Measurements from ENCODE around the gene ZNF555.
A peak's percentile ranks its signal among the peaks of the same experiment; 100 is the strongest.
"Not testable (repeated sequence)": the region's sequence is repeated elsewhere in the genome, so short reads cannot be mapped to it uniquely, and the experiment has no call there.

Gene ZNF555

DNA sequence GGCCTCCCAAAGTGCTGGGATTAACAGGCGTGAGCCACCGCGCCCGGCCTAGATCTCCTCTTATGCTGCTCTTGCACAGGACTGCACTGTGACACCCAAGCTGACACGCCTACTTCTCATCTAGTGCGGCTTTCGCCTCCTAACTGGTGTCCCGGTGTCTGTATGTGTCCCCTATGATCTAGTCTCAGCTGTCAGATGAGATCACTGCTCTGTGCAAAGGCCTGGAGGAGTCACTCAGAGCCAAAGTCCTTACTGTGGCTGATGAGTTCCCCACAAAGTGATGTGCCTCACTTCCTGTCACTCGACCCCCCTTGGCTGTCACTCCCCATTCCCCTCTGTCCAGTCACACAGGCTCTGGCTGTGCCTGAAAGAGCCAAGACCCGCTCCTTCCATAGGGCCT, 28.3 kb downstream of the ZNF555 start:
- DNase-seq (ENCODE audit: low read depth) = no peak

- DNase-seq (ENCODE audit: low read depth) = peak; percentile 9
Observed at GRCh38 chr19:2872175-2872574, 30.9 kb downstream of the ZNF555 start.

DNA sequence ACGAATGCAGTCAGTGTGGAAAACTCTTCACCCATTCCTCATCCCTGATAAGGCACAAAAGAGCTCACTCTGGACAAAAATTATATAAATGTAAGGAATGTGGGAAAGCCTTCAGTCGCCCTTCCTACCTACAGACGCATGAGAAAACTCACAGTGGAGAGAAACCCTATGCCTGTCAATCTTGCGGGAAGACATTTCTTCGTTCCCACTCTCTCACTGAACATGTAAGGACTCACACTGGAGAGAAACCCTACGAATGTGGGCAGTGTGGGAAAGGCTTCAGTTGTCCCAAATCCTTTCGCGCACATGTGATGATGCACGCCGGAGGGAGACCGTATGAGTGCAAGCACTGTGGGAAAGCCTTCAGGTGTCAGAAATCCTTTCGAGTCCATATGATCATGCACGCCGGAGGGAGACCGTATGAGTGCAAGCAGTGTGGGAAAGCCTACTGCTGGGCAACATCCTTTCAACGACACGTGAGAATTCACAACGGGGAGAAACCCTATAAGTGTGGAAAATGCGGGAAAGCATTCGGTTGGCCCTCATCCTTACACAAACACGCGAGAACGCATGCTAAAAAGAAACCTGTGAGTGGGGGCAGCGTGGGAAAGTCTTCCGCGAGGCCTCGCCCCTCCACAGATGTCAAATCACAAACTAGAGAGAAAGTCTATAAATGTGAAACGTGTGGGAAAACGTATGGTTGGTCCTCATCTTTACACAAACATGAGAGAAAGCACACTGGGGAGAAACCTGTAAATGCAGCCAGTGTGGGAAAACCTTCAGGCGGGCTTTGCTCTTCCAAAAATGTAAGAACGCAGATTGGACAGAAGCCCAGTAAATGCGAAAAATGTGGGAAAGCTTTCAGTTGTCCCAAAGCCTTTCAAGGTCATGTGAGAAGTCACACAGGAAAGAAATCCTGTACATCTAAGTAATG, 36.4 kb downstream of the ZNF555 start:
- no peak for DNase-seq (ENCODE audit: low read depth)

GRCh38 chr19:2883686-2884439, 42.6 kb downstream of the ZNF555 start:
- no peak for DNase-seq (ENCODE audit: low read depth)

- no peak for DNase-seq (ENCODE audit: low read depth)
Observed at GRCh38 chr19:2885736-2886135, 44.5 kb downstream of the ZNF555 start.

DNA sequence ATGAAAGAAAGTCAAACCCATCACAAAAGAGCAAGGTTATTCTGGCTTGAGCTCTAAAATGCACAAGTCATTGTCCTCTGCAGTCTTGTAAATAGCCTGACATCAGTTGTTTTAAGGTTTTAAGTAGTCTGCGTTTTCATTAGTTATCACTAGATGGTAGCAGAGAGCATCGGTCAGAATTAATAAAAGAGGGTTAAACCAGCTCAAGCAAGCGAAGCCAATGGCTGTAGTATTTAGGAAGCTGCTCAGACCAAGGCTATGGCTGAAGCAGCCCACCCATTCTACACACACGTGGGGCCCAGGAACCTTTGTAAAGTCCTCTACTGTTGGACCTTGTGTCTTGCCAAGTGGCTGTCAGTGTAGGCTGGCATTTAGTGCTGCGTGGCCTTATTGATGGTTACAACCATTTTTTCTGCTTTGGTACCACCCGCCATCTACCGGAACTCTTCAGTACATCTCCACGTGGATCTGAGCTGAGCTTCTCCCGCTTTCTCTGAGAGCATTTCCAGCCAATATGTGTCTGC, 46.2 kb downstream of the ZNF555 start:
- no peak for DNase-seq (ENCODE audit: low read depth)

- peak; percentile 64 for DNase-seq (ENCODE audit: low read depth)
Observed at GRCh38 chr19:2888731-2889224, 47.5 kb downstream of the ZNF555 start.

DNA sequence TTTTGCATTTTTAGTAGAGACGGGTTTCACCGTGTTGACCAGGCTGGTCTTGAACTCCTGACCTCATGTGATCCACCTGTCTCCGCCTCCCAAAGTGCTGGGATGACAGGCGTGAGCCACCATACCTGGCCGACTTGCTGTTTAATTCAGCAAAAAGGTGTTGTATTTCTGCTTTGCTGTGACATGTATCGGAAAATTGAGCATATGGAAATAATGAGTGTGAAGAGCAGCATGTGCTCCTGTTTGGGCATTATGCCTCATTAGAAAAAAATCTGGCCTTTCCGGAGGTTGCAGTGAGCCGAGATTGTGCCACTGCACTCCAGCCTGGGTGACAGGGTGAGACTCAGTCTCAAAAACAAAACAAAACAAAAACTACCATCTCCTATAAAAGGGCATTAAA, 49.3 kb downstream of the ZNF555 start:
- DNase-seq (ENCODE audit: low read depth) = not testable (repeated sequence)

- no peak for DNase-seq (ENCODE audit: low read depth)
Observed at GRCh38 chr19:2896694-2897093, 55.4 kb downstream of the ZNF555 start.

DNA sequence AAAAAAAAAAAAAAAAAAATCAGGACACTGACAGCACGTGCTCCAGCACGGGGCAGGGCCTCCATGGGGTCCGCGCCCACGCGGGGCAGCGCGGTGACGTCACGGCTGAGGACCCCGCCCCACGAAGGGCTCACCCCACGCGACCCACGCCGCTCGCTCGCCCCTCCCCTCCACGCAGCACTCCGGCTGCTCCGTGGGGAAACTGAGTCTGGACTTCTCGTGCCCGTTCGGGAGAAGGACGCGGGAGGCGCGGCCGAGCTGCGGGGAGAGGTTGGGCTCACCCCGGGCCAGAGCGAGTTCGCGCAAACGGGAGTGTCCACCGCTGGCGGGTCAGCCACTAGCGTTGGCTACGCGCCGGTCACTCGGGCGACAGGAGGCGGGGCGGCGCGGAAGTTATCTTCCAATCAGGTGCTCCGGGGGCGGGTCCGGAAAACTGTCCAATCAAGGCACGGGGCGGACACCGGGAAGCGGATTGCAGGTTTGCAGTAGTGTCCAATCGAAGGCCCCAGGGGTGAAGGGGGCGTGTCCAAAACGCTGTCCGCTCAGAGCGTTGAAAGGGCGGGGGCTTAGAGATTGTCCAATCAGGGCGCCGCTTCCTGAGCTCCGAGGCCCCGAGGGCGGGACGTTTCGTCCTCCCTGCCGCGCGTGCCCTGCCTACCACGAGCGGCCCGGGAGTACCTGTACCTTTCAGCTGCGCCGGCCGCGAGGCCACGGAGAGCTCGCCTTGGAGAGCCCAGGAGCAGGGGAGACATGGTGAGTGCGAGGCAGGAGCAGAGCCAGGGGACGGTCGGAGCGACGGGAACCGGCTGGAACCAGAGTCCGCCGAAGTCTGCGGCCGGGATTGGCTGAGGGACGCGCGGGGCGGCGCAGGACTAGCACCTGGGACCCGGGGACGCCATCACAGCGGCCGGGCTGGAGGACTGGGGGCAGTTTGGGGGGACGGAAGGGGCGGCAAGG, 59.3 kb downstream of the ZNF555 start, which contains the start of gene ZNF57:
Gene ZNF57, plus strand, starts transcription at position 633 of the 957 bp plus-strand sequence. Its CDS starts 118 bp downstream, at position 751.
- peak; percentile 97 for DNase-seq (ENCODE audit: low read depth)

DNA sequence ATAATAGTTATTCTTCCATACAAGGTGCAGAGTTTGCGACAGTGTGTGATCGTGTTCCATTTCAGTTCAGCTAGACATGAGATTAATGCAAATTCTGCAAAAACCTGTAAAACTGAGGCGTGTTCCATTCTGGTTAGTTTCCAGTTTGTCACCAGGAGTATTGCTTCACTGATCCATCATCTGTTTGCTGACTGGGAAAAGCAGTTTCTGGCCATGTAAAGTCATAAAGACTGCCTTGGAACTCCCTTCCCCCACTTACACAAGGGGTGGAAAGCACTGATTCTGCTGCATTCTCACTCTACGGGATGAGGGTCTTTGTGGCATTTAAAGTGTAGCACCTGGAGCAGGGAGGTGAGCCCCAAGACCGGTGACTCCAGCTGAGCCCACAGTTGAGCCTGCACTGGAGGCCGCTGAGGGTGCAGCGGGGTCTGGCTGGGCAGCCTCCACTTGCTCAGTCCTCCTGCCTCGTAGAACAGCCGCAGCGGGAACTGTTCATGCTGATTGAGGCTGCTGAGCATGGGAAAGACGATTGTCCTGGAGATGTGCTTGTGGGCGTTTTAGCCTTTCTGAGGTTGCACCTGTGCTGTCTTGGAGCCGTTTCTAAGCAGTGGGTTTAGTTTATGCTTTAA, 61.4 kb downstream of the ZNF555 start:
- no peak for DNase-seq (ENCODE audit: low read depth)

- DNase-seq (ENCODE audit: low read depth) = not testable (repeated sequence)
Observed at GRCh38 chr19:2903326-2903725, 62.1 kb downstream of the ZNF555 start.

DNA sequence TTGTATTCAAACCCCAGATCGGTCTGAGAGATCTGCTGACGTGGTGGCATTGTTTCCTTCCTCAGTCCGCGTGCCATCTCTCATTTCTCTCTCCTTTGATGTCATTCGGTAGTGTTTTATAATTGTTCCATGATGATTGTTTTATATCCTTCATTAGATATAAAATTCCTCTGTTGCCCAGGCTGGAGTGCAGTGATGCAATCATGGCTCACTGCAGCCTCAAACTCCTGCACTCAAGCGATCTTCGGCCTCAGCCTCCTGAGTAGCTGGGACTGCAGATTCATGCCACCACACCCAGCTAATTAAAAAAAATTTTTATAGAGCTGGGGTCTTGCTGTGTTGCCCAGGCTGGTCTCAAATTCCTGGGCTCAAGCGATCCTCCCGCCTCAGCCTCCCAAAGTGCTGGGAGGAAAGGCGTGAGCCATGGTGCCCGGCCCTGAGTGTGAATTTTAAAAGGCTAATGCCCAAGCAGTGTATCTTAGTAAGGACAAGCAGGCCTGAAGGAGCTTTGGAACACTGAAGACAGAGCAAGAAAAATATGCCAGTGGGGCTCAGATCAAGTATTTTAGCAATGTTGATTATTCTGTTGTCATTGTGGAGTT, 64.7 kb downstream of the ZNF555 start:
- DNase-seq (ENCODE audit: low read depth) = no peak

GRCh38 chr19:2906631-2907195, 65.4 kb downstream of the ZNF555 start:
- no peak for DNase-seq (ENCODE audit: low read depth)

Measured in stimulated activated CD4-positive, alpha-beta T cell treated with anti-CD3 and anti-CD28 coated beads, Interleukin-2, amount 100 ng/mL, for 4 hours (primary cell).